Peyer's patch (tissue), 4 donors: ENCODE data around the gene THUMPD2. TPM values are rescaled to one million over a fixed set of nuclear protein-coding genes. Genes with fewer than 3 reads are reported as not detected.

Experiments
- DNase-seq, 3 donors: peaks; one replicate each; pipeline ENCODE4 v3.0.0-alpha.2; 2017 to 2019
- H3K27ac ChIP-seq, 4 donors: fragments of 200-600 bp; sonication (generic); one replicate each; pipeline ENCODE4 v1.5.1; 2016 to 2019
- H3K27me3 ChIP-seq, 2 donors: fragments of 200-600 bp; sonication (generic); one replicate each; pipeline ENCODE4 v1.5.1; 2019
- H3K36me3 ChIP-seq, 3 donors: fragments of 200-600 bp; sonication (generic); one replicate each; pipeline ENCODE4 v1.5.1; 2016 to 2019
- H3K4me1 ChIP-seq, 4 donors: fragments of 200-600 bp; sonication (generic); one replicate each; pipeline ENCODE4 v1.5.1; 2016 to 2019
- H3K4me3 ChIP-seq, 4 donors: fragments of 200-600 bp; sonication (generic); 1 replicate in 3 of 4; 2 replicates in 1 of 4; pipeline ENCODE4 v1.5.1; 2016 to 2019; ENCODE audit warnings: mild to moderate bottlenecking in 1 of 4
- H3K9me3 ChIP-seq, 4 donors: fragments of 200-600 bp; sonication (generic); one replicate each; pipeline ENCODE4 v1.5.1; 2016 to 2019; ENCODE audit warnings: mild to moderate bottlenecking in 1 of 4
- CTCF ChIP-seq, 6 experiments: fragments of 450-650 bp in 4 of 6; fragments of 200-600 bp in 2 of 6; sonication (generic) in 1 of 6; IDR thresholded peaks; one replicate each; pipeline ENCODE4 v1.5.1; 2017 to 2019; ENCODE audit warnings: antibody characterized with exemption in 6 of 6, mild to moderate bottlenecking in 3 of 6, moderate library complexity in 1 of 6
- POLR2A ChIP-seq, 2 donors: fragments of 450-650 bp; IDR thresholded peaks; one replicate each; pipeline ENCODE4 v1.5.1; 2017; ENCODE audit warnings: antibody characterized with exemption in 2 of 2, mild to moderate bottlenecking in 2 of 2, moderate library complexity in 2 of 2
- total RNA-seq, 4 donors: library from RNA; depleted of rRNA; stranded (reverse); fragments of >200 nt; gene quantifications; one replicate each; pipeline ENCODE4 v1.1.0, GENCODE V29; 2016

THUMPD2 gene
- total RNA-seq, 4 donors from 2014 or later: 14.2 to 19.8 (median 16.0) TPM

- DNase-seq: no peak
- H3K4me3 ChIP-seq: no peak overlapping the region
- no peak for TF ChIP-seq POLR2A (IDR thresholded peaks at IDR 0.05)
- TF ChIP-seq CTCF (IDR thresholded peaks at IDR 0.05): no peak
- H3K4me1 ChIP-seq: no peaks in the 10 kb centered on the region
- peaks cover 0 to 3% (median 0%) of the 10 kb centered on the region in 4 donors for H3K9me3 ChIP-seq
- H3K27me3 ChIP-seq: no peaks in the 10 kb centered on the region
- H3K27ac ChIP-seq: no peak overlapping the region
- no peaks in the 10 kb centered on the region for H3K36me3 ChIP-seq
These were observed 77.9 kb downstream of the THUMPD2 start for GRCh38 chr2:39701137-39701536.

- no peak overlapping the region for H3K27ac ChIP-seq
- H3K27me3 ChIP-seq: no peaks in the 10 kb centered on the region
- no peaks in the 10 kb centered on the region for H3K36me3 ChIP-seq
- H3K4me3 ChIP-seq: no peak overlapping the region
- no peaks in the 10 kb centered on the region for H3K4me1 ChIP-seq
- DNase-seq: no peak
- no peak for TF ChIP-seq CTCF (IDR thresholded peaks at IDR 0.05)
- TF ChIP-seq POLR2A (IDR thresholded peaks at IDR 0.05): no peak
- H3K9me3 ChIP-seq: peaks cover 0 to 3% (median 0%) of the 10 kb centered on the region in 4 donors
These were observed 81.6 kb downstream of the THUMPD2 start for GRCh38 chr2:39697454-39697853.

- TF ChIP-seq POLR2A (IDR thresholded peaks at IDR 0.05): no peak
- peak in 4 of 6 experiments; percentile 10 to 54 (median 49) for TF ChIP-seq CTCF (IDR thresholded peaks at IDR 0.05)
- Histone ChIP-seq H3K9me3 (peaks cover 0 to 3% (median 0%) of the 10 kb centered on the region in 4 donors), H3K27ac (no peak overlapping the region), H3K4me3 (no peak overlapping the region), H3K27me3 (no peaks in the 10 kb centered on the region), H3K4me1 (no peaks in the 10 kb centered on the region), H3K36me3 (no peaks in the 10 kb centered on the region)
- DNase-seq: no peak
These were observed 82.2 kb downstream of the THUMPD2 start for GRCh38 chr2:39696838-39697237.

GRCh38 chr2:39696101-39696553 lies 82.9 kb downstream of the THUMPD2 start:
- no peak for DNase-seq
- Histone ChIP-seq H3K36me3 (no peaks in the 10 kb centered on the region), H3K27me3 (no peaks in the 10 kb centered on the region), H3K4me1 (no peaks in the 10 kb centered on the region), H3K4me3 (no peak overlapping the region), H3K9me3 (no peaks in the 10 kb centered on the region), H3K27ac (no peak overlapping the region)
- TF ChIP-seq CTCF (IDR thresholded peaks at IDR 0.05) (no peak), POLR2A (IDR thresholded peaks at IDR 0.05) (no peak)

GRCh38 chr2:39693245-39693644 lies 85.8 kb downstream of the THUMPD2 start:
- no peaks in the 10 kb centered on the region for H3K36me3 ChIP-seq
- no peak for DNase-seq
- no peak for TF ChIP-seq POLR2A (IDR thresholded peaks at IDR 0.05)
- TF ChIP-seq CTCF (IDR thresholded peaks at IDR 0.05): no peak
- H3K4me1 ChIP-seq: no peaks in the 10 kb centered on the region
- H3K9me3 ChIP-seq: no peaks in the 10 kb centered on the region
- no peaks in the 10 kb centered on the region for H3K27me3 ChIP-seq
- H3K27ac ChIP-seq: no peak overlapping the region
- no peak overlapping the region for H3K4me3 ChIP-seq

GRCh38 chr2:39689876-39690275 lies 89.2 kb downstream of the THUMPD2 start:
- TF ChIP-seq CTCF (IDR thresholded peaks at IDR 0.05): no peak
- no peak for TF ChIP-seq POLR2A (IDR thresholded peaks at IDR 0.05)
- DNase-seq: no peak

More at GRCh38 chr2:39689876-39690275, 89.2 kb downstream of the THUMPD2 start:
- no peaks in the 10 kb centered on the region for H3K27me3 ChIP-seq
- no peaks in the 10 kb centered on the region for H3K36me3 ChIP-seq
- H3K9me3 ChIP-seq: no peaks in the 10 kb centered on the region
- H3K27ac ChIP-seq: no peak overlapping the region
- H3K4me1 ChIP-seq: no peaks in the 10 kb centered on the region
- H3K4me3 ChIP-seq: no peak overlapping the region
